ENCODE measurements around the gene MUC15. TPM values are rescaled to one million over a fixed set of nuclear protein-coding genes. Genes with fewer than 3 reads are reported as not detected.

MUC15 gene
- total RNA-seq, 1 donor from 2014 or later = not detected

DNA sequence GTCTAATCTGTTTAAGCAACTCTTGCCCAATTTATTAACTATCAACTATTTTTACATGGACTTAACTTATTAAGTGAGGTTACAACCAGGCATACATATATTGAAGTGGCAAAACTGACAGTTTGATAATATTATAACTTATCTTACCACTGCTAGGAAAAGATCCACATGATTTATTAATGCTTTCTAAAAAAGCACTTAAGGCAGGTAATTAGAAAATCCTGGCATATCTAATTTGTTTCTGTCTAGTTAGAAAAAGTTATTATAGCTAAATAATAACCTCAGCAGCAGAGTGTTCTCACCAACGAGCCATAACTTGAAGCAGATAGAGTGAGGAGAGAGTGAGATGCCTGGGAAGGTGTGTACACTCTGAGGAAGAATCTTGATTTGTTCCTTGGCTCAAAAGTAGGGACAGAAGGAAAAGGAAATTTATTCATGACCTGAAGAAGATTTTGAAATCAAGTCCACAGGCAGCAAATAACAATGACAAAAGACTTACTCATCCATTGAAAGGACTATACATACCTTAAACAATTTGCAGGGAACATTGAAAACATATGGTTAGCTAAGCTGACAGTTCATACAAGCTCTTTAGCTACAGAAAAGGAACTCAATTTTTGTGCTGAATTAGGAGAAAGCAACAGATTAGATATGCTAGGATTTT lies 7.1 kb upstream of the MUC15 start:
- H3K4me3 ChIP-seq (ENCODE audit: low read depth, low read length) = no peak overlapping the region
- H3K27me3 ChIP-seq (ENCODE audit: control insufficient read depth, insufficient read depth, low read length) = no peaks in the 10 kb centered on the region
- no peak for DNase-seq (ENCODE audit: low read depth)
- H3K36me3 ChIP-seq (ENCODE audit: control insufficient read depth, insufficient read depth, low read length) = no peaks in the 10 kb centered on the region
- TF ChIP-seq, protein P1, sequence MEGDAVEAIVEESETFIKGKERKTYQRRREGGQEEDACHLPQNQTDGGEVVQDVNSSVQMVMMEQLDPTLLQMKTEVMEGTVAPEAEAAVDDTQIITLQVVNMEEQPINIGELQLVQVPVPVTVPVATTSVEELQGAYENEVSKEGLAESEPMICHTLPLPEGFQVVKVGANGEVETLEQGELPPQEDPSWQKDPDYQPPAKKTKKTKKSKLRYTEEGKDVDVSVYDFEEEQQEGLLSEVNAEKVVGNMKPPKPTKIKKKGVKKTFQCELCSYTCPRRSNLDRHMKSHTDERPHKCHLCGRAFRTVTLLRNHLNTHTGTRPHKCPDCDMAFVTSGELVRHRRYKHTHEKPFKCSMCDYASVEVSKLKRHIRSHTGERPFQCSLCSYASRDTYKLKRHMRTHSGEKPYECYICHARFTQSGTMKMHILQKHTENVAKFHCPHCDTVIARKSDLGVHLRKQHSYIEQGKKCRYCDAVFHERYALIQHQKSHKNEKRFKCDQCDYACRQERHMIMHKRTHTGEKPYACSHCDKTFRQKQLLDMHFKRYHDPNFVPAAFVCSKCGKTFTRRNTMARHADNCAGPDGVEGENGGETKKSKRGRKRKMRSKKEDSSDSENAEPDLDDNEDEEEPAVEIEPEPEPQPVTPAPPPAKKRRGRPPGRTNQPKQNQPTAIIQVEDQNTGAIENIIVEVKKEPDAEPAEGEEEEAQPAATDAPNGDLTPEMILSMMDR (IDR thresholded peaks at IDR 0.05; ENCODE audit: insufficient read depth, low read length, poor library complexity, severe bottlenecking) = no peak

DNA sequence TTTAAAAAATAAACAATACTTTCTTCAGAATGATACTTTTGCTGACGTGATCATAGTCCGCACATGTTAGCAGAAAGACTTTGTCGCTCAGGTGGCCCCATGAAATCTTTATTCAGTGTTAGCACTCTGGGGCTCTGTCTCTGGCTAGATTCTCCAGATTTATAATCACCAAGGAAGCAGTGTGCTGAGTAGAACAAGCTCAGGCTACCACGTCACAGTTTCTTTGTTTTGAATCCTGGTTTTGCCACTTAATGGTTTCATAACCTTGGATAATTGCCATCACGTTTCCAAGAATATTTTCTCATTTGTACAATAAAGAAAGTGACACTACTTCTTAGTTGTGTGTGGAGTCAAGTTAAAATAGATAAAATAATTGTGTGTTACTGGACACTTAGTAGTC lies 3.9 kb upstream of the MUC15 start:
- Histone ChIP-seq H3K4me3 (ENCODE audit: low read depth, low read length) (no peak overlapping the region), H3K27me3 (ENCODE audit: control insufficient read depth, insufficient read depth, low read length) (no peaks in the 10 kb centered on the region), H3K36me3 (ENCODE audit: control insufficient read depth, insufficient read depth, low read length) (no peaks in the 10 kb centered on the region)
- DNase-seq (ENCODE audit: low read depth) = no peak
- TF ChIP-seq, protein P1 (IDR thresholded peaks at IDR 0.05; ENCODE audit: insufficient read depth, low read length, poor library complexity, severe bottlenecking) = no peak

DNA sequence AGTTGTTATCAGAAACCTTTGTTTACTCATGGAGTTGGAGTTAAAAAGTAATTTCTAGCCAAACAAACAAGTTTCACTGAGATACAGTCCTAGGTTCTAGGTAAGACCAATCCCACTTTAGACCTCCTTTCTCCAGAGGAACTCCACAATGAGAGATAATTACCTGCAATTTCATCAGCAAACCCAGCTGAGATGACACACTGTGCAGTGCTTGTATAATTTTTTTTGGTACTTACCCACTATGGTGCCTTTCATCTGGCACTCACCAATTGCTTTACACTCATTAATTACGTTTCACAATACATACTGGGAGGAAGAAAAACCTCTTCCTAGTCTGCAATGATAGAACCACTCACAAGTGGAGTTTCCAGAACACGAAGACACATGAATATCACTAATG lies 1.8 kb upstream of the MUC15 start:
- Histone ChIP-seq H3K27me3 (ENCODE audit: control insufficient read depth, insufficient read depth, low read length) (no peaks in the 10 kb centered on the region), H3K36me3 (ENCODE audit: control insufficient read depth, insufficient read depth, low read length) (no peaks in the 10 kb centered on the region), H3K4me3 (ENCODE audit: low read depth, low read length) (no peak overlapping the region)
- no peak for DNase-seq (ENCODE audit: low read depth)
- TF ChIP-seq, protein P1 (IDR thresholded peaks at IDR 0.05; ENCODE audit: insufficient read depth, low read length, poor library complexity, severe bottlenecking) = no peak

DNA sequence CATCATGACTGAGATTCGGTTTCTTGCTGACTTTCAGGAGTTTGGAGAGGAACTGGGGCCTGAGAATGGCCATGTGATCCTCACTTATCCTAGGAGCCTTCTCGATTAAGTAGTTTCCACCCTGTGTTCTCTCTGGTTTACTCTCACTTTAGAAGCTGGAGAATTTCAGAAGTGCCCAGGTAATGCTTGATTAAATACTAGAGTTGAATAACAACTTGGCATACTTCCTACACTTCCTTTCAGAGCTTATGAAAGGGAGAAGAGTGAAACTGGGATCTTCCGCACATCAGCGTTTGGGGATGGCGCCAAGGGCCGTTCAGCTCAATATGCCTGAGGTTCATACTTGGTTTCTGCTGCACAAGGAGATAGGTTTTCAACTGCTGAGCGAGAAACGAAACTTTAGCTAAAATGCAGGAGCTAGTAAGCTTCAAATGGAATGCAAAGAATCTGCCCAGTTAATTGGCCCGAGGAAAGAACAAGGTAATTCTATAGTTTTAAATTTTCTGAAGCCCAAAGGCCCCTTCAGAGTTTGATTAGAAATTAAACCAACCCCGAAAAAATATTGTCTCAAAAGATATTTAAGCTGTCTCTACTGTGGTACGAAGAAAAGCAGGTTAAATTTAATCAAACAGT lies 823 bp upstream of the MUC15 start:
- TF ChIP-seq, protein P1 (IDR thresholded peaks at IDR 0.05; ENCODE audit: insufficient read depth, low read length, poor library complexity, severe bottlenecking) = no peak
- no peak overlapping the region for H3K4me3 ChIP-seq (ENCODE audit: low read depth, low read length)
- no peaks in the 10 kb centered on the region for H3K27me3 ChIP-seq (ENCODE audit: control insufficient read depth, insufficient read depth, low read length)
- no peaks in the 10 kb centered on the region for H3K36me3 ChIP-seq (ENCODE audit: control insufficient read depth, insufficient read depth, low read length)
- no peak for DNase-seq (ENCODE audit: low read depth)

DNA sequence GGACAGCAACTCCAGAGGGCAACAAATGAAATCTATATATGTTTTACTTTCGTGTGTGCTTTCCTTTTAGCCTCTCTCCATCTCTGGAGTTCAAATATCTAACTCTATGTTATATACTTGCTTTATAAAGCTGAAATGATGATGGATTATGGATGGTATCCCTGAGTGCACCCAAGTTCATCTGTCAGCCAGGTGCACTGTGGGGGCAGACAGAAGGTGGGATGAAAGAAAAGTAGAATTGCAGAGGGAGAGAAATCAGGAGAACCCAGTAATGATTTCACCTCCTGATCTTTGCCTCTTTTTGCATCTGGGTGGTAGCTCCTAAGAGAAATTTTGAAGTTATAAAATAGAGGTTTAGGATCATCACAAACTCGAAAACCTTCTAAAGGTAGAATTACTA lies 2.4 kb downstream of the MUC15 start:
- TF ChIP-seq, protein P1 (IDR thresholded peaks at IDR 0.05; ENCODE audit: insufficient read depth, low read length, poor library complexity, severe bottlenecking) = no peak
- DNase-seq (ENCODE audit: low read depth) = no peak
- Histone ChIP-seq H3K27me3 (ENCODE audit: control insufficient read depth, insufficient read depth, low read length) (no peaks in the 10 kb centered on the region), H3K4me3 (ENCODE audit: low read depth, low read length) (no peak overlapping the region), H3K36me3 (ENCODE audit: control insufficient read depth, insufficient read depth, low read length) (no peaks in the 10 kb centered on the region)

DNA sequence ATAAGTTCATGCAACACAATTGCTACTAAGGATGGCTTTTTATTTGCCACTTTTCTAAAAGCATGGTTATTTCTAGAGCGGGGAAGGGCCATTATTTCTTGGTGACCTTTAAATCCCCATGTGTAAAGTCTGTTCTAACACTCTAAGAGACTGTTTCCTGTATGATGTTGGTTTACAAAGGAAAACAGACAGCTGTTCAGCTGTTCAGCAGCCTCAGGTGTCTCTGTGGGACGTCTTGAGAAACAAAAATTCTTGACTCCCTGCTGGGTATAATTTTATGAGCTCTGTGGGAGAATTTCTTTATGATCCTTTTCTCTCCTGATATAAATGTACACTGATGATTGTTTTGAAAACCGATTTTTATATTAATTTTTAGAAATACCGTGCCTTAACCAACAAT lies 13.9 kb downstream of the MUC15 start:
- no peaks in the 10 kb centered on the region for H3K36me3 ChIP-seq (ENCODE audit: control insufficient read depth, insufficient read depth, low read length)
- TF ChIP-seq, protein P1 (IDR thresholded peaks at IDR 0.05; ENCODE audit: insufficient read depth, low read length, poor library complexity, severe bottlenecking) = no peak
- no peak overlapping the region for H3K4me3 ChIP-seq (ENCODE audit: low read depth, low read length)
- DNase-seq (ENCODE audit: low read depth) = no peak
- no peaks in the 10 kb centered on the region for H3K27me3 ChIP-seq (ENCODE audit: control insufficient read depth, insufficient read depth, low read length)
